ENCODE measurements around the gene KCNT1.

The KCNT1 gene

GRCh38 chr9:135780086-135780485 is 78.1 kb downstream of the KCNT1 start:
- H3K4me3 ChIP-seq (ENCODE audit: low read length) = no peak overlapping the region
- no peaks in the 10 kb centered on the region for H3K27me3 ChIP-seq (ENCODE audit: low read depth, low read length)
- no peaks in the 10 kb centered on the region for H3K9me3 ChIP-seq (ENCODE audit: insufficient read depth, low read length)
- H3K9ac ChIP-seq (ENCODE audit: low read length) = no peak overlapping the region
- no peak overlapping the region for H2AFZ ChIP-seq (ENCODE audit: low read depth, low read length)
- H3K4me1 ChIP-seq (ENCODE audit: low read length) = no peaks in the 10 kb centered on the region
- TF ChIP-seq EZH2phosphoT487 (IDR thresholded peaks at IDR 0.05; ENCODE audit: low read depth) = no peak
- TF ChIP-seq, protein P1, sequence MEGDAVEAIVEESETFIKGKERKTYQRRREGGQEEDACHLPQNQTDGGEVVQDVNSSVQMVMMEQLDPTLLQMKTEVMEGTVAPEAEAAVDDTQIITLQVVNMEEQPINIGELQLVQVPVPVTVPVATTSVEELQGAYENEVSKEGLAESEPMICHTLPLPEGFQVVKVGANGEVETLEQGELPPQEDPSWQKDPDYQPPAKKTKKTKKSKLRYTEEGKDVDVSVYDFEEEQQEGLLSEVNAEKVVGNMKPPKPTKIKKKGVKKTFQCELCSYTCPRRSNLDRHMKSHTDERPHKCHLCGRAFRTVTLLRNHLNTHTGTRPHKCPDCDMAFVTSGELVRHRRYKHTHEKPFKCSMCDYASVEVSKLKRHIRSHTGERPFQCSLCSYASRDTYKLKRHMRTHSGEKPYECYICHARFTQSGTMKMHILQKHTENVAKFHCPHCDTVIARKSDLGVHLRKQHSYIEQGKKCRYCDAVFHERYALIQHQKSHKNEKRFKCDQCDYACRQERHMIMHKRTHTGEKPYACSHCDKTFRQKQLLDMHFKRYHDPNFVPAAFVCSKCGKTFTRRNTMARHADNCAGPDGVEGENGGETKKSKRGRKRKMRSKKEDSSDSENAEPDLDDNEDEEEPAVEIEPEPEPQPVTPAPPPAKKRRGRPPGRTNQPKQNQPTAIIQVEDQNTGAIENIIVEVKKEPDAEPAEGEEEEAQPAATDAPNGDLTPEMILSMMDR (IDR thresholded peaks at IDR 0.05; ENCODE audit: low read depth, low read length) = no peak
- no peak overlapping the region for H3K4me2 ChIP-seq (ENCODE audit: low read length)
- no peaks in the 10 kb centered on the region for H3K79me2 ChIP-seq (ENCODE audit: low read length)
- no peaks in the 10 kb centered on the region for H4K20me1 ChIP-seq (ENCODE audit: insufficient read depth, low read length)
- H3K36me3 ChIP-seq (replicated peaks; ENCODE audit: low read depth, low read length) = no peaks in the 10 kb centered on the region
- no peak overlapping the region for H3K27ac ChIP-seq (ENCODE audit: low read length)

GRCh38 chr9:135780626-135781025 is 78.6 kb downstream of the KCNT1 start:
- TF ChIP-seq, protein P1 (IDR thresholded peaks at IDR 0.05; ENCODE audit: low read depth, low read length) = no peak
- TF ChIP-seq EZH2phosphoT487 (IDR thresholded peaks at IDR 0.05; ENCODE audit: low read depth) = no peak
- Histone ChIP-seq H3K4me3 (ENCODE audit: low read length) (no peak overlapping the region), H3K9ac (ENCODE audit: low read length) (no peak overlapping the region), H3K4me2 (ENCODE audit: low read length) (no peak overlapping the region), H2AFZ (ENCODE audit: low read depth, low read length) (no peak overlapping the region), H3K36me3 (replicated peaks; ENCODE audit: low read depth, low read length) (no peaks in the 10 kb centered on the region), H3K27ac (ENCODE audit: low read length) (no peak overlapping the region), H3K9me3 (ENCODE audit: insufficient read depth, low read length) (no peaks in the 10 kb centered on the region), H3K4me1 (ENCODE audit: low read length) (no peaks in the 10 kb centered on the region), H3K27me3 (ENCODE audit: low read depth, low read length) (no peaks in the 10 kb centered on the region), H4K20me1 (ENCODE audit: insufficient read depth, low read length) (no peaks in the 10 kb centered on the region), H3K79me2 (ENCODE audit: low read length) (no peaks in the 10 kb centered on the region)

- Histone ChIP-seq H3K27ac (ENCODE audit: low read length) (no peak overlapping the region), H3K36me3 (replicated peaks; ENCODE audit: low read depth, low read length) (no peaks in the 10 kb centered on the region), H3K4me1 (ENCODE audit: low read length) (no peaks in the 10 kb centered on the region), H3K79me2 (ENCODE audit: low read length) (no peaks in the 10 kb centered on the region), H3K9ac (ENCODE audit: low read length) (no peak overlapping the region), H3K4me3 (ENCODE audit: low read length) (no peak overlapping the region), H4K20me1 (ENCODE audit: insufficient read depth, low read length) (no peaks in the 10 kb centered on the region), H2AFZ (ENCODE audit: low read depth, low read length) (no peak overlapping the region), H3K27me3 (ENCODE audit: low read depth, low read length) (no peaks in the 10 kb centered on the region), H3K9me3 (ENCODE audit: insufficient read depth, low read length) (no peaks in the 10 kb centered on the region), H3K4me2 (ENCODE audit: low read length) (no peak overlapping the region)
- TF ChIP-seq, protein P1 (IDR thresholded peaks at IDR 0.05; ENCODE audit: low read depth, low read length) = no peak
- no peak for TF ChIP-seq EZH2phosphoT487 (IDR thresholded peaks at IDR 0.05; ENCODE audit: low read depth)
Measured at GRCh38 chr9:135782946-135783345, 81.0 kb downstream of the KCNT1 start.

DNA sequence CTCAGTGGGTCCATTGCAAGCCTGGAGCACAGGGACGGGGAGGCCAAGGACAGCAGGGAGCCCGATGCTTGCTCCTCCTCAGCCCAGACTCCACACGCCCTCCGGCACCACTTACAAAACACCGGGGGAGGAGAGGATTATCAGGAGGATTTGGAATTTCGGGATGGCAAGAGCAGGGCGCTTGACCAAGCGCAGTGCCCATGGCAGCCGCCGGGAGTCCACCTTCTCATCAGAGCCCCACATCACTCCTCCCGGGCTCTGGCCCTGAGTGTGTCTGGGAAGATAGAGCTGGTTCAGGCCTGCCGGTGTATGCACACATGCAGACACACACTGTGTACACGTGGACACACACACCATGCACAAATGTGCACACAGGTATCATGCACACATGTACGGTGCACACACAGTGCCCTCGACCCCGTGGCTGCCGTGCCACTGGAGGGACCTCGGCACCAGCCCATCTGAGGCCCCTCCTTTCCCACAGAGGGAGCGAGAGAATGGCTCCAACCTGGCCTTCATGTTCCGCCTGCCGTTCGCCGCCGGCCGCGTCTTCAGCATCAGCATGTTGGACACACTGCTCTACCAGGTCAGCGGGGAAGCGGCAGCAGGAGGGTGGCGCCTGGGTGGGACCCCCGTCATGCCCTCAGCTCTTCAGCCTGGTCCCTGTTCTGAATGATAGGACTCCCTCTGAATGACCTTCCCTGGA is 81.7 kb downstream of the KCNT1 start:
- Histone ChIP-seq H3K27me3 (ENCODE audit: low read depth, low read length) (no peaks in the 10 kb centered on the region), H3K9me3 (ENCODE audit: insufficient read depth, low read length) (no peaks in the 10 kb centered on the region), H3K4me2 (ENCODE audit: low read length) (no peak overlapping the region), H3K9ac (ENCODE audit: low read length) (no peak overlapping the region), H3K79me2 (ENCODE audit: low read length) (no peaks in the 10 kb centered on the region), H3K36me3 (replicated peaks; ENCODE audit: low read depth, low read length) (no peaks in the 10 kb centered on the region), H3K4me3 (ENCODE audit: low read length) (no peak overlapping the region), H2AFZ (ENCODE audit: low read depth, low read length) (no peak overlapping the region), H3K27ac (ENCODE audit: low read length) (no peak overlapping the region), H4K20me1 (ENCODE audit: insufficient read depth, low read length) (no peaks in the 10 kb centered on the region), H3K4me1 (ENCODE audit: low read length) (no peaks in the 10 kb centered on the region)
- TF ChIP-seq, protein P1 (IDR thresholded peaks at IDR 0.05; ENCODE audit: low read depth, low read length) = no peak
- TF ChIP-seq EZH2phosphoT487 (IDR thresholded peaks at IDR 0.05; ENCODE audit: low read depth) = no peak

Data from OCI-LY3 (cell line).